ENCODE results near the gene ZBTB24. TPM values are rescaled to one million over a fixed set of nuclear protein-coding genes. Genes with fewer than 3 reads are reported as not detected.

ZBTB24 gene
- total and polyA plus RNA-seq, 12 donors = 1.1 to 4.0 (median 3.0) TPM

- Histone ChIP-seq H3K4me3 (no peak overlapping the region), H3K36me3 (peaks cover 0 to 67% (median 0%) of the 10 kb centered on the region in 9 donors), H3K27me3 (no peaks in the 10 kb centered on the region), H3K4me1 (peaks cover 9 to 18% (median 10%) of the 10 kb centered on the region in 9 donors), H3K9me3 (no peaks in the 10 kb centered on the region), H3K27ac (no peak overlapping the region)
- no peak for DNase-seq
- no peak for TF ChIP-seq CTCF (IDR thresholded peaks at IDR 0.05)
- WGBS, 2 donors = 91 to 92% methylated on average over 9 of the region's 9 CpGs
- intact Hi-C loops (cut with DNase I) = no loop called here
- no peak for ATAC-seq
Observed at GRCh38 chr6:109445382-109445781, 37.6 kb downstream of the ZBTB24 start.

DNA sequence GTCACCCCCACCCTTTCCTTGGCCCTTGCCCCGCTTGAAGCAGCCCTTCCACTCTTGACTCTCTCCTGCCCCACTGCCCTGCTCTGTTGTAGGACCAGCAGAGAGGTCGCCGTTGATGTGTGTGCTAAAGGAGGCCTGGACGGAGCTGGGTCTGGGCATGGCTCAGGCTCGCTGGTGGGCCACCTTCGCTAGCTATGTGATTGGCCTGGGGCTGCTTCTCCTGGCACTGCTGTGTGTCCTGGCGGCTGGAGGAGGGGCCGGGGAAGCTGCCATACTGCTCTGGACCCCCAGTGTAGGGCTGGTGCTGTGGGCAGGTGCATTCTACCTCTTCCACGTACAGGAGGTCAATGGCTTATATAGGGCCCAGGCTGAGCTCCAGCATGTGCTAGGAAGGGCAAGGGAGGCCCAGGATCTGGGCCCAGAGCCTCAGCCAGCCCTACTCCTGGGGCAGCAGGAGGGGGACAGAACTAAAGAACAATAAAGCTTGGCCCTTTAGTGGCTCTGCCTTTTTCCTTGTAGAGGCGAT, 39.5 kb downstream of the ZBTB24 start:
- Histone ChIP-seq H3K4me1 (peaks cover 9 to 27% (median 15%) of the 10 kb centered on the region in 9 donors), H3K9me3 (no peaks in the 10 kb centered on the region), H3K27ac (no peak overlapping the region), H3K36me3 (peaks cover 0 to 52% (median 0%) of the 10 kb centered on the region in 9 donors), H3K27me3 (no peaks in the 10 kb centered on the region), H3K4me3 (no peak overlapping the region)
- no peak for DNase-seq
- no peak for ATAC-seq
- WGBS, 2 donors = 96 to 97% methylated on average over 10 of the region's 10 CpGs
- intact Hi-C loops (cut with DNase I) = loop anchor here in 3 of 10 donors (5.0 kb wide), 3 partner anchors 39 to 249 kb away; partner anchors contain the start of genes AK9 (in 1 of the 3), CD164 (in 1 of the 3), FIG4 (in 1 of the 3) and ZBTB24 (in 1 of the 3)
- no peak for TF ChIP-seq CTCF (IDR thresholded peaks at IDR 0.05)

- intact Hi-C loops (cut with DNase I) = loop anchor here in 3 of 10 donors (5.0 kb wide), 3 partner anchors 40 to 250 kb away; partner anchors contain the start of genes AK9 (in 1 of the 3), CD164 (in 1 of the 3), FIG4 (in 1 of the 3) and ZBTB24 (in 1 of the 3)
- WGBS, 2 donors = 96 to 97% methylated on average over 6 of the region's 6 CpGs
- Histone ChIP-seq H3K4me3 (no peak overlapping the region), H3K36me3 (peaks cover 0 to 50% (median 0%) of the 10 kb centered on the region in 9 donors), H3K9me3 (no peaks in the 10 kb centered on the region), H3K4me1 (peaks cover 9 to 27% (median 15%) of the 10 kb centered on the region in 9 donors), H3K27me3 (no peaks in the 10 kb centered on the region), H3K27ac (no peak overlapping the region)
- TF ChIP-seq CTCF (IDR thresholded peaks at IDR 0.05) = no peak
- DNase-seq (no peak), ATAC-seq (no peak)
Observed at GRCh38 chr6:109442393-109442924, 40.6 kb downstream of the ZBTB24 start.

GRCh38 chr6:109441069-109441816, 41.8 kb downstream of the ZBTB24 start:
- intact Hi-C loops (cut with DNase I) = loop anchor here in 5 of 10 donors (2.0 to 5.0 kb wide), 5 partner anchors 41 to 251 kb away; partner anchors contain the start of genes CD164 (in 3 of the 5), ZBTB24 (in 2 of the 5), AK9 (in 1 of the 5) and FIG4 (in 1 of the 5)
- no peaks in the 10 kb centered on the region for H3K9me3 ChIP-seq

More at GRCh38 chr6:109441069-109441816, 41.8 kb downstream of the ZBTB24 start:
- ATAC-seq (peak; percentile 28 to 62 (median 42)), DNase-seq (peak; percentile 45 to 48)
- H3K4me1 ChIP-seq = peaks cover 9 to 27% (median 15%) of the 10 kb centered on the region in 9 donors
- peaks cover 0 to 38% (median 0%) of the 10 kb centered on the region in 9 donors for H3K36me3 ChIP-seq
- peak overlapping the region; percentile 65 to 97 (median 88) for H3K4me3 ChIP-seq
- 1% methylated on average over 31 of the region's 31 CpGs for WGBS, 2 donors
- peak overlapping the region; percentile 10 to 94 (median 86) for H3K27ac ChIP-seq
- TF ChIP-seq CTCF (IDR thresholded peaks at IDR 0.05) = peak in 2 of 9 donors; percentile 16 to 24
- no peaks in the 10 kb centered on the region for H3K27me3 ChIP-seq
